ENCODE measurements around the gene PCNA.

DNA sequence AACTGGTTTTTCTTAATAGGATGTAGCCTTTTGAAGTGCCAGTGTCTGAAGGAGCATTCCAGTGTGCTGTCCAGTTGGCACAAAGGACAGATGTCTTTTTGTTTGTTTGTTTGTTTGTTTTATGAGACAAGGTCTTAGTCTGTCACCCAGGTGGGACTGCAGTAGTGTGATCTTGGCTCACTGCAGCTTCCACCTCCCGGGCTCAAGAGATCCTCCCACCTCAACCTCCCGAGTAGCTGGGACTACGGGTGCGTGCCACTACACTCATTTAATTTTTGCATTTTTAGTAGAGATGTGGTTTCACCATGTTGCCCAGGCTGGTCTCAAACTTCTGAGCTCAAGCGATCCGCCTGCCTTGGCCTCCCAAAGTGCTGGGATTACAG lies 34.8 kb upstream of the PCNA start:
- TF ChIP-seq, protein P1, sequence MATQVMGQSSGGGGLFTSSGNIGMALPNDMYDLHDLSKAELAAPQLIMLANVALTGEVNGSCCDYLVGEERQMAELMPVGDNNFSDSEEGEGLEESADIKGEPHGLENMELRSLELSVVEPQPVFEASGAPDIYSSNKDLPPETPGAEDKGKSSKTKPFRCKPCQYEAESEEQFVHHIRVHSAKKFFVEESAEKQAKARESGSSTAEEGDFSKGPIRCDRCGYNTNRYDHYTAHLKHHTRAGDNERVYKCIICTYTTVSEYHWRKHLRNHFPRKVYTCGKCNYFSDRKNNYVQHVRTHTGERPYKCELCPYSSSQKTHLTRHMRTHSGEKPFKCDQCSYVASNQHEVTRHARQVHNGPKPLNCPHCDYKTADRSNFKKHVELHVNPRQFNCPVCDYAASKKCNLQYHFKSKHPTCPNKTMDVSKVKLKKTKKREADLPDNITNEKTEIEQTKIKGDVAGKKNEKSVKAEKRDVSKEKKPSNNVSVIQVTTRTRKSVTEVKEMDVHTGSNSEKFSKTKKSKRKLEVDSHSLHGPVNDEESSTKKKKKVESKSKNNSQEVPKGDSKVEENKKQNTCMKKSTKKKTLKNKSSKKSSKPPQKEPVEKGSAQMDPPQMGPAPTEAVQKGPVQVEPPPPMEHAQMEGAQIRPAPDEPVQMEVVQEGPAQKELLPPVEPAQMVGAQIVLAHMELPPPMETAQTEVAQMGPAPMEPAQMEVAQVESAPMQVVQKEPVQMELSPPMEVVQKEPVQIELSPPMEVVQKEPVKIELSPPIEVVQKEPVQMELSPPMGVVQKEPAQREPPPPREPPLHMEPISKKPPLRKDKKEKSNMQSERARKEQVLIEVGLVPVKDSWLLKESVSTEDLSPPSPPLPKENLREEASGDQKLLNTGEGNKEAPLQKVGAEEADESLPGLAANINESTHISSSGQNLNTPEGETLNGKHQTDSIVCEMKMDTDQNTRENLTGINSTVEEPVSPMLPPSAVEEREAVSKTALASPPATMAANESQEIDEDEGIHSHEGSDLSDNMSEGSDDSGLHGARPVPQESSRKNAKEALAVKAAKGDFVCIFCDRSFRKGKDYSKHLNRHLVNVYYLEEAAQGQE (IDR thresholded peaks at IDR 0.05), result no peak
- TF ChIP-seq, protein P2, sequence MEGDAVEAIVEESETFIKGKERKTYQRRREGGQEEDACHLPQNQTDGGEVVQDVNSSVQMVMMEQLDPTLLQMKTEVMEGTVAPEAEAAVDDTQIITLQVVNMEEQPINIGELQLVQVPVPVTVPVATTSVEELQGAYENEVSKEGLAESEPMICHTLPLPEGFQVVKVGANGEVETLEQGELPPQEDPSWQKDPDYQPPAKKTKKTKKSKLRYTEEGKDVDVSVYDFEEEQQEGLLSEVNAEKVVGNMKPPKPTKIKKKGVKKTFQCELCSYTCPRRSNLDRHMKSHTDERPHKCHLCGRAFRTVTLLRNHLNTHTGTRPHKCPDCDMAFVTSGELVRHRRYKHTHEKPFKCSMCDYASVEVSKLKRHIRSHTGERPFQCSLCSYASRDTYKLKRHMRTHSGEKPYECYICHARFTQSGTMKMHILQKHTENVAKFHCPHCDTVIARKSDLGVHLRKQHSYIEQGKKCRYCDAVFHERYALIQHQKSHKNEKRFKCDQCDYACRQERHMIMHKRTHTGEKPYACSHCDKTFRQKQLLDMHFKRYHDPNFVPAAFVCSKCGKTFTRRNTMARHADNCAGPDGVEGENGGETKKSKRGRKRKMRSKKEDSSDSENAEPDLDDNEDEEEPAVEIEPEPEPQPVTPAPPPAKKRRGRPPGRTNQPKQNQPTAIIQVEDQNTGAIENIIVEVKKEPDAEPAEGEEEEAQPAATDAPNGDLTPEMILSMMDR (IDR thresholded peaks at IDR 0.05), result no peak
- no peak for TF ChIP-seq POLR2A (IDR thresholded peaks at IDR 0.05; ENCODE audit: low read length)
- no peak for TF ChIP-seq ESRRA (IDR thresholded peaks at IDR 0.05; ENCODE audit: borderline replicate concordance, low read length)
- no peak for TF ChIP-seq KDM1A (IDR thresholded peaks at IDR 0.05; ENCODE audit: low read depth)
- TF ChIP-seq, protein P3, sequence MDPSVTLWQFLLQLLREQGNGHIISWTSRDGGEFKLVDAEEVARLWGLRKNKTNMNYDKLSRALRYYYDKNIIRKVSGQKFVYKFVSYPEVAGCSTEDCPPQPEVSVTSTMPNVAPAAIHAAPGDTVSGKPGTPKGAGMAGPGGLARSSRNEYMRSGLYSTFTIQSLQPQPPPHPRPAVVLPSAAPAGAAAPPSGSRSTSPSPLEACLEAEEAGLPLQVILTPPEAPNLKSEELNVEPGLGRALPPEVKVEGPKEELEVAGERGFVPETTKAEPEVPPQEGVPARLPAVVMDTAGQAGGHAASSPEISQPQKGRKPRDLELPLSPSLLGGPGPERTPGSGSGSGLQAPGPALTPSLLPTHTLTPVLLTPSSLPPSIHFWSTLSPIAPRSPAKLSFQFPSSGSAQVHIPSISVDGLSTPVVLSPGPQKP (IDR thresholded peaks at IDR 0.05; ENCODE audit: low read depth, low read length), result no peak
- TF ChIP-seq FOSL2 (IDR thresholded peaks at IDR 0.05), result no peak
- no peak for TF ChIP-seq FOSL2 (CRISPR knock-in tag; IDR thresholded peaks at IDR 0.05)
- TF ChIP-seq RCOR1 (IDR thresholded peaks at IDR 0.05; ENCODE audit: low read depth, low read length), result no peak
- TF ChIP-seq KDM5A (IDR thresholded peaks at IDR 0.05), result no peak
- TF ChIP-seq MYC (IDR thresholded peaks at IDR 0.05; ENCODE audit: borderline replicate concordance, low read length), result no peak

All from A549 (cell line).